Mesenchymal stem cell (in vitro differentiated cells and primary cell): Measurements from ENCODE around the gene ADAMTS17.

ENCODE experiments used
- DNase-seq: peaks from one replicate; pipeline ENCODE4 v3.0.0-alpha.2; 2013
- H2AFZ ChIP-seq: one replicate; pipeline ENCODE4 v1.6.1; 2013; ENCODE audit warnings: low read depth, mild to moderate bottlenecking, control low read depth, inconsistent platforms, low read length, moderate library complexity
- H2AK5ac ChIP-seq: 2 replicates; pipeline ENCODE4 v1.6.1; 2013; ENCODE audit warnings: low read length, moderate library complexity, mild to moderate bottlenecking, inconsistent platforms; ENCODE audit not compliant: severe bottlenecking
- H2BK120ac ChIP-seq: one replicate; pipeline ENCODE4 v1.6.1; 2013; ENCODE audit warnings: low read depth, mild to moderate bottlenecking, inconsistent platforms, low read length, moderate library complexity
- H2BK12ac ChIP-seq, 2 experiments: one replicate each; pipeline ENCODE4 v1.6.1; 2013; ENCODE audit warnings: inconsistent platforms in 2 of 2, low read length in 2 of 2, mild to moderate bottlenecking in 2 of 2, moderate library complexity in 2 of 2, control low read depth in 1 of 2
- H2BK15ac ChIP-seq: one replicate; pipeline ENCODE4 v1.6.1; 2013; ENCODE audit warnings: mild to moderate bottlenecking, low read depth, inconsistent platforms; ENCODE audit not compliant: poor library complexity, severe bottlenecking
- H2BK5ac ChIP-seq: 2 replicates; pipeline ENCODE4 v1.6.1; 2013; ENCODE audit warnings: low read depth, mild to moderate bottlenecking, low read length, control low read depth, inconsistent platforms; ENCODE audit not compliant: poor library complexity, severe bottlenecking
- H3K14ac ChIP-seq, 2 experiments: one replicate each; pipeline ENCODE4 v1.6.1; 2013; ENCODE audit warnings: inconsistent platforms in 2 of 2, low read length in 2 of 2, control low read depth in 1 of 2, mild to moderate bottlenecking in 1 of 2, moderate library complexity in 1 of 2
- H3K18ac ChIP-seq, 2 experiments: one replicate each; pipeline ENCODE4 v1.6.1; 2013; ENCODE audit warnings: inconsistent platforms in 2 of 2, low read length in 2 of 2, control low read depth in 1 of 2, low read depth in 1 of 2, mild to moderate bottlenecking in 1 of 2
- H3K23ac ChIP-seq, 2 experiments: one replicate each; pipeline ENCODE4 v1.6.1; 2013; ENCODE audit warnings: inconsistent platforms in 2 of 2, low read length in 2 of 2, mild to moderate bottlenecking in 2 of 2, moderate library complexity in 2 of 2, control low read depth in 1 of 2
- H3K27ac ChIP-seq: 2 replicates; pipeline ENCODE4 v1.5.1; 2013; ENCODE audit warnings: mild to moderate bottlenecking, moderate library complexity, low read length, control low read depth, inconsistent platforms; ENCODE audit not compliant: poor library complexity, severe bottlenecking
- H3K27me3 ChIP-seq, 2 experiments: 2 replicates each; pipeline versions ENCODE4 v1.6.1 to v1.7.0; 2013; ENCODE audit warnings: low read length in 2 of 2, mild to moderate bottlenecking in 2 of 2, moderate library complexity in 2 of 2, control low read depth in 1 of 2, inconsistent platforms in 1 of 2; ENCODE audit not compliant: control insufficient read depth in 1 of 2, insufficient read depth in 1 of 2
- H3K36me3 ChIP-seq, 2 experiments: 2 replicates each; pipeline versions ENCODE4 v1.6.1 to v1.7.0; 2013; ENCODE audit warnings: low read length in 2 of 2, control low read depth in 1 of 2, inconsistent platforms in 1 of 2, low read depth in 1 of 2, mild to moderate bottlenecking in 1 of 2; ENCODE audit not compliant: insufficient read depth in 2 of 2, control insufficient read depth in 1 of 2
- H3K4ac ChIP-seq, 2 experiments: one replicate each; pipeline ENCODE4 v1.6.1; 2013; ENCODE audit warnings: inconsistent platforms in 2 of 2, low read length in 2 of 2, mild to moderate bottlenecking in 2 of 2, moderate library complexity in 2 of 2, control low read depth in 1 of 2, low read depth in 1 of 2
- H3K4me1 ChIP-seq: 2 replicates; pipeline ENCODE4 v1.6.1; 2013; ENCODE audit warnings: low read depth, low read length, control low read depth; ENCODE audit not compliant: control insufficient read depth, insufficient read depth
- H3K4me2 ChIP-seq: 2 replicates; pipeline ENCODE4 v1.6.1; 2013; ENCODE audit warnings: low read length, mild to moderate bottlenecking, inconsistent platforms; ENCODE audit not compliant: poor library complexity, severe bottlenecking
- H3K4me3 ChIP-seq, 2 experiments: 2 replicates each; pipeline versions ENCODE4 v1.5.1 to v1.7.0; 2013; ENCODE audit warnings: low read length in 2 of 2, mild to moderate bottlenecking in 2 of 2, control low read depth in 1 of 2, low read depth in 1 of 2; ENCODE audit not compliant: insufficient read depth in 1 of 2
- H3K79me1 ChIP-seq: replicated peaks from 2 replicates; pipeline ENCODE4 v1.6.1; 2013; ENCODE audit warnings: mild to moderate bottlenecking, control low read depth, low read length, inconsistent platforms; ENCODE audit not compliant: poor library complexity, severe bottlenecking
- H3K9ac ChIP-seq: 2 replicates; pipeline ENCODE4 v1.7.0; 2013; ENCODE audit warnings: mild to moderate bottlenecking, low read length, moderate library complexity
- H3K9me3 ChIP-seq: 2 replicates; pipeline ENCODE4 v1.7.0; 2013; ENCODE audit warnings: mild to moderate bottlenecking, low read length; ENCODE audit not compliant: control insufficient read depth
- H4K8ac ChIP-seq: one replicate; pipeline ENCODE4 v1.6.1; 2013; ENCODE audit warnings: inconsistent platforms, mild to moderate bottlenecking, low read length, moderate library complexity
- H4K91ac ChIP-seq: one replicate; pipeline ENCODE4 v1.6.1; 2013; ENCODE audit warnings: mild to moderate bottlenecking, low read length, inconsistent platforms
- WGBS: methylation state at CpG from one replicate; pipeline ENCODE4 v1.1.7; 2013; ENCODE audit warnings: mixed read lengths; 5-methylcytosine and 5-hydroxymethylcytosine counted together

The ADAMTS17 gene

GRCh38 chr15:99999282-100000070, 342.3 kb downstream of the ADAMTS17 start:
- Histone ChIP-seq H3K4me2 (no peak overlapping the region), H3K4ac (no peak overlapping the region), H3K27me3 (peaks cover 0 to 5% of the 10 kb centered on the region in 2 experiments), H3K14ac (no peak overlapping the region), H2BK12ac (no peak overlapping the region), H2BK5ac (no peak overlapping the region), H2AK5ac (no peak overlapping the region), H4K91ac (no peak overlapping the region), H2BK15ac (no peak overlapping the region), H3K18ac (no peak overlapping the region), H4K8ac (no peak overlapping the region), H3K9ac (no peak overlapping the region), H3K27ac (no peak overlapping the region), H3K36me3 (no peaks in the 10 kb centered on the region), H3K23ac (no peak overlapping the region), H2AFZ (no peak overlapping the region), H3K4me3 (no peak overlapping the region), H2BK120ac (no peak overlapping the region), H3K79me1 (no peaks in the 10 kb centered on the region), H3K9me3 (no peaks in the 10 kb centered on the region), H3K4me1 (peaks cover 2% of the 10 kb centered on the region)
- DNase-seq: no peak
- WGBS: 88% methylated on average over 19 of the region's 19 CpGs

GRCh38 chr15:99998661-99999101, 343.1 kb downstream of the ADAMTS17 start:
- H3K4me1 ChIP-seq: peaks cover 2% of the 10 kb centered on the region
- no peak overlapping the region for H3K4me3 ChIP-seq
- no peak overlapping the region for H4K91ac ChIP-seq
- H2AFZ ChIP-seq: no peak overlapping the region
- no peak overlapping the region for H2BK5ac ChIP-seq
- H2BK15ac ChIP-seq: no peak overlapping the region
- H3K4me2 ChIP-seq: no peak overlapping the region
- H2BK12ac ChIP-seq: no peak overlapping the region
- no peak overlapping the region for H3K4ac ChIP-seq
- no peaks in the 10 kb centered on the region for H3K9me3 ChIP-seq
- DNase-seq: no peak
- no peak overlapping the region for H3K9ac ChIP-seq
- no peak overlapping the region for H4K8ac ChIP-seq
- no peak overlapping the region for H3K23ac ChIP-seq
- H3K27ac ChIP-seq: no peak overlapping the region
- H3K36me3 ChIP-seq: no peaks in the 10 kb centered on the region
- H3K27me3 ChIP-seq: peaks cover 0 to 5% of the 10 kb centered on the region in 2 experiments
- H2AK5ac ChIP-seq: no peak overlapping the region
- H3K79me1 ChIP-seq: no peaks in the 10 kb centered on the region
- H2BK120ac ChIP-seq: no peak overlapping the region
- no peak overlapping the region for H3K14ac ChIP-seq
- H3K18ac ChIP-seq: no peak overlapping the region
- 85% methylated on average over 12 of the region's 12 CpGs for WGBS

GRCh38 chr15:99997112-99997651, 344.6 kb downstream of the ADAMTS17 start:
- H2BK5ac ChIP-seq: no peak overlapping the region
- H2AFZ ChIP-seq: no peak overlapping the region
- peak overlapping the region; percentile 76 for H4K91ac ChIP-seq
- H3K27ac ChIP-seq: no peak overlapping the region
- H2BK120ac ChIP-seq: no peak overlapping the region
- H3K27me3 ChIP-seq: peaks cover 0 to 5% of the 10 kb centered on the region in 2 experiments
- no peak overlapping the region for H3K4ac ChIP-seq
- no peak for DNase-seq
- no peak overlapping the region for H3K23ac ChIP-seq
- peaks cover 2% of the 10 kb centered on the region for H3K4me1 ChIP-seq
- H3K4me2 ChIP-seq: no peak overlapping the region
- no peaks in the 10 kb centered on the region for H3K36me3 ChIP-seq
- peak overlapping the region; percentile 32 for H4K8ac ChIP-seq
- WGBS: 87% methylated on average over 21 of the region's 22 CpGs
- H3K18ac ChIP-seq: no peak overlapping the region
- no peak overlapping the region for H2AK5ac ChIP-seq
- H3K79me1 ChIP-seq: no peaks in the 10 kb centered on the region
- no peak overlapping the region for H2BK12ac ChIP-seq
- H2BK15ac ChIP-seq: no peak overlapping the region
- H3K9ac ChIP-seq: no peak overlapping the region
- H3K4me3 ChIP-seq: no peak overlapping the region
- H3K9me3 ChIP-seq: no peaks in the 10 kb centered on the region
- H3K14ac ChIP-seq: peak overlapping the region in 1 of 2 experiments; percentile 41

GRCh38 chr15:99996660-99997059, 345.1 kb downstream of the ADAMTS17 start:
- Histone ChIP-seq H3K4ac (no peak overlapping the region), H3K4me1 (peaks cover 2% of the 10 kb centered on the region), H3K36me3 (no peaks in the 10 kb centered on the region), H3K23ac (no peak overlapping the region), H3K27ac (no peak overlapping the region), H3K27me3 (peaks cover 0 to 5% of the 10 kb centered on the region in 2 experiments), H3K9me3 (no peaks in the 10 kb centered on the region), H4K8ac (no peak overlapping the region), H3K79me1 (no peaks in the 10 kb centered on the region), H3K14ac (no peak overlapping the region), H4K91ac (no peak overlapping the region), H3K4me3 (no peak overlapping the region), H3K18ac (no peak overlapping the region), H3K4me2 (no peak overlapping the region), H2AK5ac (no peak overlapping the region), H2AFZ (no peak overlapping the region), H2BK5ac (no peak overlapping the region), H2BK15ac (no peak overlapping the region), H3K9ac (no peak overlapping the region), H2BK12ac (no peak overlapping the region), H2BK120ac (no peak overlapping the region)
- DNase-seq: no peak
- WGBS: 98% methylated on average over 3 of the region's 3 CpGs
